ENCODE measurements around the gene PNPLA8.
"Not testable (repeated sequence)": the region's sequence is repeated elsewhere in the genome, so short reads cannot be mapped to it uniquely, and the experiment has no call there.

DNA sequence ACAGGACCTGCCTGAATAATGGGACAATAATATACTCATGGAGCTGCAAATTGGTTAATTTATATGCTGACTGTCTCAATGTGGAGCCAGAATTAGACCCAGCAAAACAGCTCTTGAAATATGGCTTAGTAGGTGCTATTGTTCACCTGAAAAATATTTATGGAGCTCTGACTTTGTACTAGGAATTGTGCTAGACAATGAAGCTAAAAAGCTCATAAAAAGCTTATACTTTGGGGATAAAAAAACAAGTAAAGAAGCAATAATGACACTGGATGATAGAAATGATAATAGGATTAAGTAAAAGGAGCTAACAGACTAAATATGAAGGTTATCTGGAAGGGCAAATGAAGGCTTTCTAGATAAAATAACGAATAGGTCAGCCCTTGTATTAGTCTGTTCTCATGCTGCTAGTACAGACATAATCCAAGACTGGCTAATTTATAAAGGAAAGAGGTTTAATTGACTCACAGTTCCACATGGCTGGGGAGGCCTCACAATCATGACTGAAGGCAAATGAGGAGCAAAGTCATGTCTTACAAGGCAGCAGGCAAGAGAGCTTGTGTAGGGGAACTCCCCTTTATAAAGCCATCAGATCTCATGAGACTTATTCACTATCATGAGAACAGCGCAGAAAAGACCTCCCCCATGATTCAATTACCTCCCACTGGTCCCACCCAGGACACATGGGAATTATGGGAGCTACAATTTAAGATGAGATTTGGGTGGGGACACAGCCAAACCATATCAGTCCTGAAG, 22.4 kb upstream of the PNPLA8 start:
- TF ChIP-seq TAF1 (IDR thresholded peaks at IDR 0.05; ENCODE audit: low read depth, low read length); POLR2A (IDR thresholded peaks at IDR 0.05; ENCODE audit: low read depth, low read length); POLR2AphosphoS5 (IDR thresholded peaks at IDR 0.05; ENCODE audit: low read depth, low read length); PAX5 (IDR thresholded peaks at IDR 0.05; ENCODE audit: insufficient read depth, low read length, severe bottlenecking): not testable (repeated sequence)

All from GM12891 (cell line).